Measurements from ENCODE around the gene WEE1.

- TF ChIP-seq CTCF (optimal IDR thresholded peaks at IDR 0.05 in 1 of 3, IDR thresholded peaks at IDR 0.05 in 1 of 3, conservative IDR thresholded peaks at IDR 0.05 in 1 of 3; ENCODE audit: extremely low read depth in 1 of 3, insufficient read depth in 2 of 3, low read length in 3 of 3) (no peak), EZH2 (IDR thresholded peaks at IDR 0.05; ENCODE audit: low read length) (no peak)
These were observed 23.5 kb downstream of the WEE1 start for GRCh38 chr11:9596926-9597464.
